ENCODE data around the gene GPR157.

GRCh38 chr1:9073143-9073542, 55.8 kb downstream of the GPR157 start:
- TF ChIP-seq CTCF (IDR thresholded peaks at IDR 0.05) (no peak), POLR2A (IDR thresholded peaks at IDR 0.05) (no peak)

Measured in body of pancreas (tissue), 4 donors.